NCI-H345 treated with DMSO at 0.1 percent for 48 hours (cell line): ENCODE measurements around the gene TMEM205.

Experiments
- DNase-seq: peaks from one replicate; lab custom pipeline; 2025; ENCODE audit not compliant: unreplicated experiment; lab: John Stamatoyannopoulos, UW

Gene TMEM205

GRCh38 chr19:11304936-11305335 lies 41.1 kb downstream of the TMEM205 start:
- no peak for DNase-seq

DNA sequence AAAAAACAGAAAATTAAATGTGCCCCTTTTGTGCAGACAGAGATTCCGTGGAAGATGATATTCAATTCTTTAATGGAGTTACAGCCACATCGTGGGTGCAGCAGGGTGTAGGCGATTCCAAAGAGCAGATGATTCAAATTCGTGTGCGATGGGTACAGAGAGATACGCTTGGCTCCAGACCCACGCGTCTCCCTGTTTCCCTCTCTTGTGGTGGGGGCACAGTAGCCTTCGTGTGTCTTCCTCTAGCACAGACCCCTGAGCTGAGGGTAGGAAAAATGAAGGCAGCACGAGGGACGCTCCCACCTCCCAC lies 45.3 kb downstream of the TMEM205 start:
- DNase-seq, result no peak

DNA sequence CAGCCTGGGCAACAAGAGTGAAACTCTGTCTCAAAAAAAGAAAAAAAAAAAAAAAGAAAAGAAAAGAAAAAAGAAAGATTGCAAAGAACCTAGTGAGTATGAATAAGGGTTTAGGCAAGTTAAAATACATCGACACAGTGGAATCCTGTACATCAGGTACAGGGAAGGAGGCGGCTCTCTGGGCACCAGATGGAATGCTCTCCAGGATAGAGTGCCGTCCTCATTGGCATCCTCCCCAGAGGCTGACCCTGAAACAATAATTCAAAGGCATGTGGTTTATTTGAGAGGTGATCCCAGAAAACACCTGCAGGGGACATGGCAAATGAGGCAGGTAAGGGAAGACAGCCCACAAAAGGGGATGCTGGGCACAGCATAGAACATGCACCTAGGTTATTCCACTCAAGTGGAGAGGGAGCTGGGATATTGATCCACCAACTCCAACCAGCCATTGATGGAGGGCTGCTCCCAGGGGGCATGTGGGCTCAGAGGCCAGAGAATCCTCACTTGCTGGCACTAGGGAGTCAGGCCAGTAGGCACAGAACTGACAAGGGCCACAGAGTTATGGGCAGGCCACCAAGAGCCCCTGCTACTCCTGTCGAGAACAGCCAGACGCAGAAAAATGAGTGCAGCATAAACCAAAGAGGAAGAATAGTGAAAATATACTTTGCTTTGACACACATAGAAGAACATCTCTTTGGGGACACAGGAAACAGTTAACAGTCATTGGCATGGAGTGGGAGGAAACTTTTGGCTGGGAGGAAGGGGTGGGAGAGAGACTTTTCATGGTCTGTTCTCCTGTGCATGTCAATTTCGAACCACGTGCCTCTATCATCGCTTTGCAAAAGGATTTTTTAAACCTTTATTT lies 45.9 kb downstream of the TMEM205 start:
- DNase-seq, result no peak

- DNase-seq, result no peak
Observed at GRCh38 chr19:11296264-11296663, 49.8 kb downstream of the TMEM205 start.

GRCh38 chr19:11295665-11296245 lies 50.3 kb downstream of the TMEM205 start, which contains the start of gene TSPAN16:
Gene TSPAN16 (plus strand): TSS chr19:11296160. CDS start chr19:11296298, 138 bp downstream.
- no peak for DNase-seq

GRCh38 chr19:11295180-11295579 lies 50.9 kb downstream of the TMEM205 start:
- no peak for DNase-seq

- DNase-seq, result peak; percentile 16
Observed at GRCh38 chr19:11293433-11294389, 52.4 kb downstream of the TMEM205 start.
